Naive thymus-derived CD4-positive, alpha-beta T cell (primary cell): ENCODE data around the gene MIEF2. TPM values are rescaled to one million over a fixed set of nuclear protein-coding genes. Genes with fewer than 3 reads are reported as not detected.

Source experiments
- ATAC-seq: fragments of 150-1000 bp; cut with Tn5 transposase; 2 replicates; pipeline ENCODE4 v1.10.0; 2021; ENCODE audit warnings: mild to moderate bottlenecking, moderate library complexity
- CTCF ChIA-PET: fragments of 350-600 bp; sonication (Branson Sonifier 250); formaldehyde crosslinking; loops from one replicate; lab custom pipeline; 2021; ENCODE audit warnings: antibody characterized with exemption; lab: Charles Lee
- POLR2A ChIA-PET: fragments of 350-600 bp; sonication (Branson Sonifier 250); formaldehyde crosslinking; loops from one replicate; lab custom pipeline; 2021; ENCODE audit warnings: antibody characterized with exemption, inconsistent platforms; lab: Charles Lee
- DNase-seq, 9 donors: peaks; one replicate each; pipeline versions ENCODE4 v3.0.0 to v3.0.0-alpha.2; 2020 to 2022; ENCODE audit warnings: mixed read lengths in 1 of 9
- H3K27ac ChIP-seq: one replicate; pipeline ENCODE4 v1.7.0; 2013; ENCODE audit warnings: mild to moderate bottlenecking, low read depth, low read length, moderate library complexity
- H3K27me3 ChIP-seq, 2 donors: one replicate each; pipeline ENCODE4 v1.7.0; 2013; ENCODE audit warnings: low read length in 2 of 2, mild to moderate bottlenecking in 2 of 2, moderate library complexity in 2 of 2; ENCODE audit not compliant: control insufficient read depth in 2 of 2, insufficient read depth in 2 of 2
- H3K36me3 ChIP-seq, 3 experiments: 1 replicate in 2 of 3; 2 replicates in 1 of 3; pipeline ENCODE4 v1.7.0; 2013; ENCODE audit warnings: low read length in 3 of 3, mild to moderate bottlenecking in 3 of 3, moderate library complexity in 1 of 3; ENCODE audit not compliant: insufficient read depth in 3 of 3, control insufficient read depth in 2 of 3
- H3K4me1 ChIP-seq, 2 donors: one replicate each; pipeline ENCODE4 v1.7.0; 2013; ENCODE audit warnings: low read length in 2 of 2, mild to moderate bottlenecking in 2 of 2, moderate library complexity in 1 of 2; ENCODE audit not compliant: control insufficient read depth in 2 of 2, insufficient read depth in 2 of 2
- H3K4me3 ChIP-seq: 2 replicates; pipeline ENCODE4 v1.7.0; 2013; ENCODE audit warnings: mild to moderate bottlenecking, low read length
- H3K9me3 ChIP-seq, 3 experiments: 1 replicate in 2 of 3; 2 replicates in 1 of 3; pipeline ENCODE4 v1.7.0; 2013; ENCODE audit warnings: low read length in 3 of 3; ENCODE audit not compliant: control insufficient read depth in 2 of 3
- H3K27ac Mint-ChIP-seq, 9 donors: one replicate each; pipeline ENCODE4 v1.8.0; 2020 to 2022; ENCODE audit warnings: mixed read lengths in 9 of 9, mild to moderate bottlenecking in 8 of 9, moderate library complexity in 5 of 9, inconsistent platforms in 2 of 9
- H3K27me3 Mint-ChIP-seq, 5 donors: one replicate each; pipeline ENCODE4 v1.8.0; 2021 to 2022; ENCODE audit warnings: mixed read lengths in 5 of 5, mild to moderate bottlenecking in 1 of 5
- H3K36me3 Mint-ChIP-seq, 5 donors: one replicate each; pipeline ENCODE4 v1.8.0; 2020 to 2022; ENCODE audit warnings: mixed read lengths in 5 of 5, mild to moderate bottlenecking in 3 of 5, inconsistent platforms in 1 of 5
- H3K4me1 Mint-ChIP-seq, 7 donors: one replicate each; pipeline ENCODE4 v1.8.0; 2020 to 2022; ENCODE audit warnings: mixed read lengths in 7 of 7, mild to moderate bottlenecking in 3 of 7, inconsistent platforms in 1 of 7
- H3K4me3 Mint-ChIP-seq, 10 donors: one replicate each; pipeline ENCODE4 v1.8.0; 2020 to 2022; ENCODE audit warnings: mild to moderate bottlenecking in 10 of 10, mixed read lengths in 10 of 10, moderate library complexity in 6 of 10, inconsistent platforms in 2 of 10
- H3K9me3 Mint-ChIP-seq, 11 donors: one replicate each; pipeline ENCODE4 v1.8.0; 2020 to 2022; ENCODE audit warnings: mixed read lengths in 11 of 11, mild to moderate bottlenecking in 4 of 11, inconsistent platforms in 1 of 11, moderate library complexity in 1 of 11
- intact Hi-C, 2 donors: fragments of 100-400 bp; cut with micrococcal nuclease; formaldehyde crosslinking; loops; one replicate each; pipeline ENCODE4 v1.15.1; 2023
- polyA plus RNA-seq, 2 donors: library from polyadenylated mRNA; unstranded; fragments of 300-500 nt; fragmentation: Illumina TruSeq; gene quantifications; one replicate each; pipeline ENCODE4 v1.2.3, GENCODE V29; 2021
- total RNA-seq, 6 experiments: library from RNA in 5 of 6; stranded (reverse) in 5 of 6; gene quantifications; 1 replicate in 5 of 6; 2 replicates in 1 of 6; pipeline ENCODE4 v1.2.3 and lab custom pipeline; 2021 to 2026

The MIEF2 gene
- total and polyA plus RNA-seq, 7 experiments from 2014 or later, result 6.5 to 22.5 (median 15.1) TPM

DNA sequence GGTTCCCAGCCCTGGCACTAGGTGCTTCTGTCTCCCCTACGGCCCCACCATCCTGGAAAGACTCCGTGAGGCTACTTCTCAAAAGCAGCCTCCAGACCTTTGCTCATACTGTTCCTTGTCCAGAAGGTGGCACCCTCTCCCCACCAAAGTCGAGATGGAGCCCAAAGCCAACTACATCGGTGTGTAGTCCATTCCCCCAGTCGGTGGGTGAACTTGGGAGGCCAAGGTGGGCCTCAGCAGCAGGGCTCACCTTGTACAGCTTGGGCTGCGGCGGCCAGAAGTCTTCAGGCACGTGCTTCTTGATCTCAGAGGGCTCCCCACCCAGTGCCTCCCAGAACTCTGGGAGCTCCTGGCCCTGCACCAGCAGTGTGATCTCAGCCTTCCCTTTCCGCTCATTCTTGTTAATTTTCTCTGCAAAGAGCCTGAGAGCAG is 12.1 kb upstream of the MIEF2 start:
- H3K9me3 Mint-ChIP-seq, result peaks cover 0 to 3% (median 0%) of the 10 kb centered on the region in 11 donors
- H3K4me1 Mint-ChIP-seq, result peaks cover 0 to 8% (median 4%) of the 10 kb centered on the region in 7 donors
- peak; percentile 84 for ATAC-seq
- ChIA-PET CTCF (interaction anchor here (0.7 to 1.0 kb wide), 2 partner anchors 8 to 14 kb away, joined by 4 read pairs; no protein-coding TSS in a partner anchor), POLR2A (no interaction called here)
- H3K4me1 ChIP-seq, result no peaks in the 10 kb centered on the region
- H3K36me3 ChIP-seq, result peaks cover 0 to 90% (median 20%) of the 10 kb centered on the region in 3 experiments
- DNase-seq, result peak; percentile 47 to 75 (median 64)
- H3K36me3 Mint-ChIP-seq, result peaks cover 5 to 25% (median 9%) of the 10 kb centered on the region in 5 donors
- no peak overlapping the region for H3K27ac ChIP-seq
- H3K9me3 ChIP-seq, result no peaks in the 10 kb centered on the region
- H3K27ac Mint-ChIP-seq, result peak overlapping the region in 7 of 9 donors; percentile 14 to 88 (median 62)
- H3K27me3 Mint-ChIP-seq, result no peaks in the 10 kb centered on the region
- H3K4me3 Mint-ChIP-seq, result no peak overlapping the region
- intact Hi-C loops, result loop anchor here in 1 of 2 donors (1.0 to 2.0 kb wide), 2 partner anchors 10 to 66 kb away; partner anchors contain the start of genes FLII, SMCR8 and TOP3A
- H3K27me3 ChIP-seq, result no peaks in the 10 kb centered on the region
- no peak overlapping the region for H3K4me3 ChIP-seq

DNA sequence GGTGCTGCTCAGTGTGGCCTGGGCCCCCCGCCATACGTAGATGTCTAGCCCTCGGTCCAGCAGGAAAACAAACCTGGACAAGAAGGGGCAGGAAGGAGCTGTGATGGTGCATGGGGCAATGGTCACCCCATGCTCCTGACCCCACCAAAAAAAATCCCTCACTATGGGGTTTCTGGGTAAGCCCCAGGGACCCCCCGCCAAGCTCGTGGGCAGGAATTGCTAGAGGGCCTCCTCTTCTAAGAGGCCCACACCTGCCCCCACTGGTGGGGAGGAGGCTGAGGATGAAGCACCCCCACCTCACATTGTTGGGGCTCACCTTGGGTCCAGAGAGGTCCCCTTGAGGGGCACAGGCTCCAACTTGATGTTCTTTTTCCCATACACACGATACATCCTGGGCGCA is 11.7 kb upstream of the MIEF2 start:
- H3K4me1 Mint-ChIP-seq, result peaks cover 0 to 8% (median 4%) of the 10 kb centered on the region in 7 donors

DNA sequence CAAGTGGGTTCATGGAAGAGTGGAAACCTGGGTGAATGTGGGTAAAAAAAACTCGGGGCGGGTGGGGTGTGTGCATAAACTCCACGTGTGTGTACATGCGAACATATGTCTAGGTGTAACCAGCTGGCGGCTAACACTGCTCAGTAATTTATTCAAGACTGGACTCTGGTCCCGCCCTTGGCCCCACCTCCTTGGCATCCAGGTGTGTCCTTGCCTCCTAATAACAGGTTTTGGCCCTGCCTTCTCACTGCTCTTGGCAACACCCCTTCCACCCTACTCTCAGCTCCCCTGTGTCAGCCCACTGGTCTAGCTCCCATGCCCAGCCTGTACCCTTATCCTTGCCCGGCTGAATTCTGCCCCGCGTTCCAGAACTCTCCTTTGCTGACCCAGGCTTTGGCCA is 10.2 kb upstream of the MIEF2 start:
- H3K36me3 Mint-ChIP-seq, result peaks cover 5 to 28% (median 9%) of the 10 kb centered on the region in 5 donors
- H3K4me1 Mint-ChIP-seq, result peaks cover under 1 to 8% (median 5%) of the 10 kb centered on the region in 7 donors
- ATAC-seq (no peak), DNase-seq (no peak)
- no peaks in the 10 kb centered on the region for H3K27me3 Mint-ChIP-seq
- Histone ChIP-seq H3K36me3 (peaks cover 0 to 93% (median 20%) of the 10 kb centered on the region in 3 experiments), H3K27ac (no peak overlapping the region), H3K27me3 (no peaks in the 10 kb centered on the region), H3K9me3 (no peaks in the 10 kb centered on the region), H3K4me3 (no peak overlapping the region), H3K4me1 (no peaks in the 10 kb centered on the region)
- peaks cover 0 to 3% (median 0%) of the 10 kb centered on the region in 11 donors for H3K9me3 Mint-ChIP-seq
- H3K4me3 Mint-ChIP-seq, result no peak overlapping the region
- POLR2A ChIA-PET, result interaction anchor here (0.9 kb wide), 1 partner anchor 25 kb away, joined by 3 read pairs; no protein-coding TSS in a partner anchor
- H3K27ac Mint-ChIP-seq, result peak overlapping the region in 3 of 9 donors; percentile 25 to 72 (median 40)
- intact Hi-C loops, result no loop called here
- CTCF ChIA-PET, result no interaction called here

More for the DNA sequence above, 11.7 kb upstream of the MIEF2 start:
- peaks cover 0 to 3% (median 0%) of the 10 kb centered on the region in 11 donors for H3K9me3 Mint-ChIP-seq
- intact Hi-C loops, result loop anchor here in 1 of 2 donors (1.0 to 2.0 kb wide), 2 partner anchors 9 to 66 kb away; partner anchors contain the start of genes FLII, SMCR8 and TOP3A
- ChIA-PET POLR2A (interaction anchor here (0.7 kb wide), 1 partner anchor 355 kb away, joined by 3 read pairs; no protein-coding TSS in a partner anchor), CTCF (interaction anchor here (0.6 to 1.0 kb wide), 4 partner anchors 8 to 621 kb away, joined by 3 to 4 read pairs (median 4); no protein-coding TSS in a partner anchor)
- no peak overlapping the region for H3K4me3 Mint-ChIP-seq
- Histone ChIP-seq H3K27ac (no peak overlapping the region), H3K27me3 (no peaks in the 10 kb centered on the region), H3K9me3 (no peaks in the 10 kb centered on the region), H3K4me1 (no peaks in the 10 kb centered on the region), H3K36me3 (peaks cover 0 to 91% (median 23%) of the 10 kb centered on the region in 3 experiments), H3K4me3 (no peak overlapping the region)
- peak overlapping the region in 3 of 9 donors; percentile 31 to 74 (median 51) for H3K27ac Mint-ChIP-seq
- peaks cover 5 to 29% (median 9%) of the 10 kb centered on the region in 5 donors for H3K36me3 Mint-ChIP-seq
- H3K27me3 Mint-ChIP-seq, result no peaks in the 10 kb centered on the region
- DNase-seq, result no peak
- ATAC-seq, result no peak

DNA sequence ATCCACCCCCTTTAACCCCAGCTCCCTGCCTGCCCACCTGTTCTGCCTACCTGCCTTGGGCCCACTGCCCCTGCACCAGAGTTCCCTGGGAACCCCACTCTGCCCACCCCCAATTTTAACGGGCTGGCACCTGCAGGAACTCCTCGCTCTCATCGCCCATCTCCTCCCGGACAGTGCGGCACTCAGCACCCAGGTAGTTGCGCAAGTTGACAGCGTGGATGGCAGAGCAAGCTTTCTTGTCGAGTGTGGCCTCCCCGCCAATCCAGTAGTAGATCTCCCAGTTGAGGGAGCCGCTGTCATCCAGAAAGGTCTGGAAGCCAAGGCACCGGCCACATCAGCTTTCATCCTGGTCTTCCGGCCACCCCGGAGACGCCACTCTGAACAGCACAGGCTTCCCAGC is 9.8 kb upstream of the MIEF2 start:
- H3K4me3 ChIP-seq, result no peak overlapping the region
- Mint-ChIP-seq H3K27ac (peak overlapping the region in 1 of 9 donors; percentile 25), H3K27me3 (no peaks in the 10 kb centered on the region), H3K9me3 (no peaks in the 10 kb centered on the region), H3K4me1 (peaks cover 3 to 10% (median 8%) of the 10 kb centered on the region in 7 donors), H3K36me3 (peaks cover 5 to 23% (median 9%) of the 10 kb centered on the region in 5 donors), H3K4me3 (no peak overlapping the region)
- intact Hi-C loops, result no loop called here
- POLR2A ChIA-PET, result interaction anchor here (0.9 kb wide), 1 partner anchor 26 kb away, joined by 3 read pairs; no protein-coding TSS in a partner anchor
- no peak overlapping the region for H3K27ac ChIP-seq
- H3K4me1 ChIP-seq, result peaks cover 0 to under 1% of the 10 kb centered on the region in 2 donors
- CTCF ChIA-PET, result no interaction called here
- no peak for ATAC-seq
- H3K27me3 ChIP-seq, result no peaks in the 10 kb centered on the region
- peaks cover 2 to 93% (median 16%) of the 10 kb centered on the region in 3 experiments for H3K36me3 ChIP-seq
- no peaks in the 10 kb centered on the region for H3K9me3 ChIP-seq
- DNase-seq, result no peak

DNA sequence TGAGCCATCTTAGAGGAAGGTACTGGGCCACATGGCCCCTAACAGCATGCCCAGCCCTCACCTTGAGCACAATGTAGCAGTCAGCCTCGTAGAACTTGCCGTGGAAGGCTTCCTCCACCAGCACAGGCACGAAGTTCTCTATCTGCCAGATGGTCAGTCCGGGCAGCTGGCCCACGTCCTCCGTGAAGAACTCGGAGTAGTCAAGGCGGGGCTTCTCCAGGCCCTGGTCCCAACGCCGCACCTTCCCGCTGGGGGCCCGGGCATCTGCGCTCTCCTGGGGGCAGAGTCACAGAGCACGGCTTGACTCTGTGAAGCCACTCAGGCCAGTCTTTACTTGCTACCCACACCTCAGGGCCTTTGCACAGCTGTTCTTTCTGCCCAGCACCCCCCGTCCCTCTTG is 9.3 kb upstream of the MIEF2 start:
- Mint-ChIP-seq H3K27me3 (no peaks in the 10 kb centered on the region), H3K4me1 (peaks cover 4 to 14% (median 10%) of the 10 kb centered on the region in 7 donors), H3K9me3 (no peaks in the 10 kb centered on the region), H3K27ac (peak overlapping the region in 1 of 9 donors; percentile 25), H3K36me3 (peaks cover 5 to 22% (median 9%) of the 10 kb centered on the region in 5 donors), H3K4me3 (no peak overlapping the region)
- peaks cover 5 to 93% (median 16%) of the 10 kb centered on the region in 3 experiments for H3K36me3 ChIP-seq
- CTCF ChIA-PET, result interaction anchor here (0.6 kb wide), 1 partner anchor 19 kb away, joined by 3 read pairs; no protein-coding TSS in a partner anchor
- no peak overlapping the region for H3K4me3 ChIP-seq
- POLR2A ChIA-PET, result no interaction called here
- DNase-seq (no peak), ATAC-seq (no peak)
- peaks cover 0 to 5% of the 10 kb centered on the region in 2 donors for H3K4me1 ChIP-seq
- H3K27ac ChIP-seq, result no peak overlapping the region
- intact Hi-C loops, result no loop called here
- H3K9me3 ChIP-seq, result no peaks in the 10 kb centered on the region
- no peaks in the 10 kb centered on the region for H3K27me3 ChIP-seq

DNA sequence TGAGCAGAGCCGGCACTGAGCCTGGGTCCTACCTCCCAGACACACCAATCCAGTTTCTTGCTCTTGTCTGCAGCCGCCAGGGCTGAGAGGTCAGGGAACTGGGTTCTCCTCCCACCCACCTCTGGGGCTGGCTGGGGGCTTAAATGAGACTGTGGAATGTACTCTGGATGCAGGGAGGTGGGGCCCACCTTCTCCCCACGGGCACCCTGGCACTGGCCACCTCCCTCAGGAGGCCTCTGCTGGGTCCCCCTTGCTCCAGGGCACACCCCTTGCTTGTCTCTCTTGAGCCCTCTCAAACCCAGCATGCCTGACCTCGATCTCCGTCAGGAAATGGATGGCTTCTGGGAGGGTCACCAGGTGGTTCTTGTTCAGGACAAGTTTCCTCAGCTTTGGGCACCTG is 8.3 kb upstream of the MIEF2 start:
- H3K27ac Mint-ChIP-seq, result no peak overlapping the region
- no peaks in the 10 kb centered on the region for H3K27me3 ChIP-seq
- no peak for ATAC-seq
- peaks cover 4 to 15% of the 10 kb centered on the region in 2 donors for H3K4me1 ChIP-seq
- peaks cover 5 to 22% (median 8%) of the 10 kb centered on the region in 5 donors for H3K36me3 Mint-ChIP-seq
- H3K9me3 Mint-ChIP-seq, result no peaks in the 10 kb centered on the region
- ChIA-PET CTCF (no interaction called here), POLR2A (no interaction called here)
- no peak overlapping the region for H3K27ac ChIP-seq
- peaks cover 8 to 24% (median 18%) of the 10 kb centered on the region in 7 donors for H3K4me1 Mint-ChIP-seq
- intact Hi-C loops, result no loop called here
- no peak overlapping the region for H3K4me3 Mint-ChIP-seq
- no peaks in the 10 kb centered on the region for H3K27me3 Mint-ChIP-seq
- H3K4me3 ChIP-seq, result no peak overlapping the region
- peaks cover 5 to 88% (median 16%) of the 10 kb centered on the region in 3 experiments for H3K36me3 ChIP-seq
- DNase-seq, result no peak
- no peaks in the 10 kb centered on the region for H3K9me3 ChIP-seq
